Activated CD4-positive, alpha-beta memory T cell treated with anti-CD3 and anti-CD28 coated beads, Interleukin-2, amount 10 ng/mL, durations not matched to agents 7 days and 5 days (primary cell): Measurements from ENCODE around the gene ASMTL. TPM values are rescaled to one million over a fixed set of nuclear protein-coding genes. Genes with fewer than 3 reads are reported as not detected.
"Not testable (repeated sequence)": the region's sequence is repeated elsewhere in the genome, so short reads cannot be mapped to it uniquely, and the experiment has no call there.

Source experiments
- CTCF ChIA-PET: fragments of 350-600 bp; sonication (Branson Sonifier 250); formaldehyde crosslinking; loops from one replicate; lab custom pipeline; 2021; ENCODE audit warnings: antibody characterized with exemption, inconsistent platforms; lab: Charles Lee
- POLR2A ChIA-PET: fragments of 350-600 bp; sonication (Branson Sonifier 250); formaldehyde crosslinking; loops from one replicate; lab custom pipeline; 2021; ENCODE audit warnings: antibody characterized with exemption; lab: Charles Lee
- DNase-seq: peaks from one replicate; pipeline ENCODE4 v3.0.0-alpha.2; 2020
- H3K27ac Mint-ChIP-seq: one replicate; pipeline ENCODE4 v1.8.0; 2021; ENCODE audit warnings: mild to moderate bottlenecking, mixed read lengths
- H3K27me3 Mint-ChIP-seq: one replicate; pipeline ENCODE4 v1.8.0; 2021; ENCODE audit warnings: mixed read lengths
- H3K36me3 Mint-ChIP-seq: one replicate; pipeline ENCODE4 v1.8.0; 2021; ENCODE audit warnings: low read depth, mixed read lengths
- H3K4me1 Mint-ChIP-seq: one replicate; pipeline ENCODE4 v1.8.0; 2021; ENCODE audit warnings: mixed read lengths
- H3K4me3 Mint-ChIP-seq: one replicate; pipeline ENCODE4 v1.8.0; 2021; ENCODE audit warnings: mild to moderate bottlenecking, mixed read lengths
- H3K9me3 Mint-ChIP-seq: one replicate; pipeline ENCODE4 v1.8.0; 2021; ENCODE audit warnings: mixed read lengths
- total RNA-seq, 2 experiments: library from RNA; stranded (reverse); gene quantifications; one replicate each; pipeline ENCODE4 v1.2.3, GENCODE V29; 2021

Gene ASMTL
- total RNA-seq, 2 experiments from 2014 or later: 62.2 to 63.3 TPM

- peaks cover 34% of the 10 kb centered on the region for H3K4me1 Mint-ChIP-seq
- DNase-seq: no peak
These were observed 66.2 kb downstream of the ASMTL start for GRCh38 chrX:1386338-1387127.

DNA sequence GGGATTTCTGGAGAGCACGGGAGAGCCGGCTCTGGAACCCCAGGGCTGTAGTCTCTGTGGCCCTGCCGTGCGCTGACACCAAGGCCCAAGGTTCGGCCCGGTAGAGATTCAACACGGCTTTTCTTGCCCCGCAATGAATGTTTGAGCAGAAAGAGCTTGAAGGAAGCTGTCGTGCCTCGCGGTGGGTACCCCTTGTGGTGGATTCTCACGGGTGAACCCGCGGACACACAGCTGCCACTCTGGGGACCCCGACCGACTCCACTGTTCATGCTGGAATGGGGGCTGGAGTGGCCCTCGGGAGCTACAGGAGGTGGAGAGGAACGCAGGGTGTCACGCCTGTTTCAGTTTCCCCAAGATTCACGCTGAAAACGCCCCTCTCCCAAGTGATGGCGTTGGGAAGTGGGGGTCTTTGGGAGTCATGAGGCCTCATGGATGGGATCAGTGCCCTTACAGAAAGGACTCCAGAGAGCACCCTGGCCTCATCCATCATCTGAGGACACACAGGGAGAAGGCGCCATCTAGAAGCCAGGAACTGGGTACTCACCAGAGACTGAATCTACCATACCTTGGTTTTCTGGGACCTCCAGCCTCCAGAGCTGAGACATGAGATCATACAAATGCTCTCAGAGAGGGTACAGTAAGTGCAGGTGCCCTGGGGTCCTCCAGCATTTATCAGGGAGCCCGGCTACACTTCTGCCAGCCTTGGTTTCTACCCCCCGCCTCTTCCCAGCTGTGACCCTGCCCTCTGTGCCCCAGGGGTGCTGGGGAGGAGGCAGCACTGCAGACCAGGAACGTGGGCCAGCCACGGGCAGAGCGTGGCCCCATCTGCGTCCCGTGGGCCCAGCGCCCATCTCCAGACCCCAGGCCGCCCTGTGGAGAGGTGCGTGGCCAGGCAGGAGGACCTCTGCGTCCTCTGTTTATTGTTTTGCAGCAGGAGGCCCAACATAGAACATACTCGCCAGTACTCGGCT is 67.2 kb downstream of the ASMTL start:
- Mint-ChIP-seq H3K4me3 (no peak overlapping the region), H3K4me1 (peaks cover 26% of the 10 kb centered on the region), H3K27me3 (no peaks in the 10 kb centered on the region), H3K36me3 (peaks cover 67% of the 10 kb centered on the region), H3K9me3 (no peaks in the 10 kb centered on the region), H3K27ac (no peak overlapping the region)
- CTCF ChIA-PET: no interaction called here
- POLR2A ChIA-PET: no interaction called here
- no peak for DNase-seq

More at GRCh38 chrX:1386338-1387127, 66.2 kb downstream of the ASMTL start:
- ChIA-PET POLR2A (no interaction called here), CTCF (no interaction called here)
- Mint-ChIP-seq H3K4me3 (no peak overlapping the region), H3K27me3 (no peaks in the 10 kb centered on the region), H3K9me3 (no peaks in the 10 kb centered on the region), H3K27ac (no peak overlapping the region), H3K36me3 (peaks cover 76% of the 10 kb centered on the region)

GRCh38 chrX:1384658-1385252 is 68.0 kb downstream of the ASMTL start:
- H3K9me3 Mint-ChIP-seq: no peaks in the 10 kb centered on the region
- POLR2A ChIA-PET: no interaction called here
- no peak for DNase-seq

GRCh38 chrX:1380672-1381233 is 72.0 kb downstream of the ASMTL start:
- H3K27me3 Mint-ChIP-seq: no peaks in the 10 kb centered on the region
- POLR2A ChIA-PET: no interaction called here
- H3K27ac Mint-ChIP-seq: peak overlapping the region; percentile 6
- no peaks in the 10 kb centered on the region for H3K9me3 Mint-ChIP-seq
- peaks cover 29% of the 10 kb centered on the region for H3K36me3 Mint-ChIP-seq
- no peaks in the 10 kb centered on the region for H3K4me1 Mint-ChIP-seq
- CTCF ChIA-PET: no interaction called here
- no peak for DNase-seq
- H3K4me3 Mint-ChIP-seq: no peak overlapping the region

More at GRCh38 chrX:1384658-1385252, 68.0 kb downstream of the ASMTL start:
- CTCF ChIA-PET: no interaction called here
- Mint-ChIP-seq H3K36me3 (peaks cover 62% of the 10 kb centered on the region), H3K27me3 (no peaks in the 10 kb centered on the region), H3K4me1 (peaks cover 20% of the 10 kb centered on the region), H3K4me3 (no peak overlapping the region), H3K27ac (no peak overlapping the region)

GRCh38 chrX:1378306-1378759 is 74.4 kb downstream of the ASMTL start:
- Mint-ChIP-seq H3K4me3 (no peak overlapping the region), H3K27me3 (no peaks in the 10 kb centered on the region), H3K27ac (no peak overlapping the region), H3K9me3 (no peaks in the 10 kb centered on the region), H3K36me3 (peaks cover 9% of the 10 kb centered on the region), H3K4me1 (no peaks in the 10 kb centered on the region)
- ChIA-PET POLR2A (no interaction called here), CTCF (no interaction called here)
- DNase-seq: no peak

GRCh38 chrX:1368385-1368698 is 84.4 kb downstream of the ASMTL start:
- no peaks in the 10 kb centered on the region for H3K27me3 Mint-ChIP-seq
- no peak overlapping the region for H3K4me3 Mint-ChIP-seq
- POLR2A ChIA-PET: no interaction called here
- H3K9me3 Mint-ChIP-seq: no peaks in the 10 kb centered on the region
- H3K27ac Mint-ChIP-seq: no peak overlapping the region
- DNase-seq: no peak
- CTCF ChIA-PET: no interaction called here
- H3K4me1 Mint-ChIP-seq: peaks cover 2% of the 10 kb centered on the region
- H3K36me3 Mint-ChIP-seq: peaks cover 12% of the 10 kb centered on the region

- H3K27ac Mint-ChIP-seq, POLR2A ChIA-PET, H3K4me3 Mint-ChIP-seq, H3K4me1 Mint-ChIP-seq, H3K9me3 Mint-ChIP-seq, H3K27me3 Mint-ChIP-seq, DNase-seq, CTCF ChIA-PET: not testable (repeated sequence)
- peaks cover 21% of the 10 kb centered on the region for H3K36me3 Mint-ChIP-seq
These were observed 86.3 kb downstream of the ASMTL start for GRCh38 chrX:1366363-1366762.

DNA sequence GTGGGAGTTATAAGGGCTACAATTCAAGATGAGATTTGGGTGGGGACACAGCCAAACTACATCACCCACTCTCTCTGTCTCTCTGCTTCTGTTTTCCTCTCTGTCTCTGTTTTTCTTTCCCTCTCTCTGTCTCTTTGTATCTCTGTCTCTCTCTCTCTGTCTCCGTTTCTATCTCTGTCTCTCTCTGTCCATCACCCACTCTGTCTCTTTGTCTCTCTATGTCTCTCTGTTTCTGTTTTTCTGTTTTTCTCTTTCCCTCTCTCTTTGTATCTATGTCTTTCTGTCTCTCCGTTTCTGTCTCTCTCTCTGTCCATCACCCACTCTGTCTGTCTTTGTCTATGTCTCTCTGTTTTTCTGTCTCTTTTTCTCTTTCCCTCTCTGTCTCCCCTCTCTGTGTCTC is 90.8 kb downstream of the ASMTL start:
- Mint-ChIP-seq H3K27ac (no peak overlapping the region), H3K4me3 (no peak overlapping the region), H3K9me3 (peaks cover 7% of the 10 kb centered on the region), H3K27me3 (no peaks in the 10 kb centered on the region), H3K4me1 (peaks cover 3% of the 10 kb centered on the region), H3K36me3 (peaks cover 43% of the 10 kb centered on the region)
- ChIA-PET POLR2A (no interaction called here), CTCF (no interaction called here)
- no peak for DNase-seq

DNA sequence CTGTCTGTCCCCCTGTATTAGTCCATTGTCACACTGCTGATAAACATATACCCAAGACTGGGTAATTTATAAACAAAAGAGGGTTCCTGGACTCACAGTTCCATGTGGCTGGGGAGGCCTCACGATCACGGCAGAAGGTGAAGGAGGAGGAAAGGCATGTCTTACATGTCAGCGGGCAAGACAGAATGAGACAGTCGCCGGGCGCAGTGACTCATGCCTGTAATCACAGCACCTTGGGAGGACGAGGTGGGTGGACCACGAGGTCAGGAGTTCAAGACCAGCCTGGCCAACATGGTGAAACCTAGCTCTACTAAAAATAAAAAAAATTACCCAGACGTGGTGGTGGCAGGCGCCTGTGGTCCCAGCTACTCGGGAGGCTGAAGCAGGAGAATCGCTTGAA is 91.4 kb downstream of the ASMTL start:
- DNase-seq: no peak
- Mint-ChIP-seq H3K9me3 (peaks cover 7% of the 10 kb centered on the region), H3K4me1 (peaks cover 3% of the 10 kb centered on the region), H3K36me3 (peaks cover 44% of the 10 kb centered on the region), H3K4me3 (no peak overlapping the region), H3K27ac (no peak overlapping the region), H3K27me3 (no peaks in the 10 kb centered on the region)
- ChIA-PET POLR2A (no interaction called here), CTCF (no interaction called here)

DNA sequence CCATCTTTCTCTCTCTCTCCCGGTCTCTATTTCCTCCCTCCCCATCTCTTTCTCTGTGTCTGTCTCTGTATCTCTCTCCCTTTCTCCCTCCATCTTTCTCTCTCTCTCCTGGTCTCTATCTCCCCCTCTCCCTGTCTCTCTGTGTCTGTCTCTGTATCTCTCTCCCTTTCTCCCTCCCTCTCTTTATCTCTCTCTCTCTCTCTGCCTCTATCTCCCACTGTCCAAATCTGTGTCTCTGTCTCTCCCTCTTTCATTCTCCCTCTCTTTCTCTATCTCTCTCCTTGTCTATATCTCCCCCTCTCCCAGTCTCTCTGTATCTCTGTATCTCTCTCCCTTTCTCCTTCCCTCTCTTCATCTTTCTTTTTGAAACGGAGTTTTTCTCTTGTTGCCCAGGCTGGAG is 92.5 kb downstream of the ASMTL start:
- no peak for DNase-seq
- Mint-ChIP-seq H3K4me1 (peaks cover 9% of the 10 kb centered on the region), H3K27me3 (no peaks in the 10 kb centered on the region), H3K9me3 (peaks cover 7% of the 10 kb centered on the region), H3K27ac (no peak overlapping the region), H3K36me3 (peaks cover 49% of the 10 kb centered on the region), H3K4me3 (no peak overlapping the region)
- POLR2A ChIA-PET: no interaction called here
- CTCF ChIA-PET: no interaction called here

GRCh38 chrX:1359477-1359873 is 93.2 kb downstream of the ASMTL start:
- no peak for DNase-seq
- H3K9me3 Mint-ChIP-seq: peaks cover 7% of the 10 kb centered on the region
- no peak overlapping the region for H3K27ac Mint-ChIP-seq
- peaks cover 9% of the 10 kb centered on the region for H3K4me1 Mint-ChIP-seq
- H3K4me3 Mint-ChIP-seq: no peak overlapping the region
- peaks cover 45% of the 10 kb centered on the region for H3K36me3 Mint-ChIP-seq
- H3K27me3 Mint-ChIP-seq: no peaks in the 10 kb centered on the region
- ChIA-PET POLR2A (no interaction called here), CTCF (no interaction called here)

- no peak for DNase-seq
- Mint-ChIP-seq H3K4me3 (no peak overlapping the region), H3K27ac (no peak overlapping the region), H3K9me3 (peaks cover 7% of the 10 kb centered on the region), H3K27me3 (no peaks in the 10 kb centered on the region), H3K36me3 (peaks cover 48% of the 10 kb centered on the region), H3K4me1 (peaks cover 13% of the 10 kb centered on the region)
- POLR2A ChIA-PET: no interaction called here
- CTCF ChIA-PET: no interaction called here
These were observed 93.8 kb downstream of the ASMTL start for GRCh38 chrX:1358793-1359476.
